Measurements from ENCODE around the gene GPAT3.

- TF ChIP-seq CTCF (IDR thresholded peaks at IDR 0.05) (no peak), POLR2A (IDR thresholded peaks at IDR 0.05) (no peak)
Observed at GRCh38 chr4:83613994-83614393, 78.1 kb downstream of the GPAT3 start.

Measured in upper lobe of left lung (tissue), 4 donors.